GM08714 (cell line): ENCODE results near the gene COQ4.

Experiments
- H3K4me3 ChIP-seq: fragments of 200-500 bp; sonication (Bioruptor generic); 2 replicates; pipeline ENCODE4 v1.5.1; 2014; ENCODE audit warnings: mild to moderate bottlenecking, low read length, inconsistent platforms
- ZNF274 ChIP-seq: IDR thresholded peaks from 2 replicates; pipeline ENCODE4 v1.6.1; 2012; ENCODE audit warnings: mild to moderate bottlenecking, low read depth, low read length

Gene COQ4

DNA sequence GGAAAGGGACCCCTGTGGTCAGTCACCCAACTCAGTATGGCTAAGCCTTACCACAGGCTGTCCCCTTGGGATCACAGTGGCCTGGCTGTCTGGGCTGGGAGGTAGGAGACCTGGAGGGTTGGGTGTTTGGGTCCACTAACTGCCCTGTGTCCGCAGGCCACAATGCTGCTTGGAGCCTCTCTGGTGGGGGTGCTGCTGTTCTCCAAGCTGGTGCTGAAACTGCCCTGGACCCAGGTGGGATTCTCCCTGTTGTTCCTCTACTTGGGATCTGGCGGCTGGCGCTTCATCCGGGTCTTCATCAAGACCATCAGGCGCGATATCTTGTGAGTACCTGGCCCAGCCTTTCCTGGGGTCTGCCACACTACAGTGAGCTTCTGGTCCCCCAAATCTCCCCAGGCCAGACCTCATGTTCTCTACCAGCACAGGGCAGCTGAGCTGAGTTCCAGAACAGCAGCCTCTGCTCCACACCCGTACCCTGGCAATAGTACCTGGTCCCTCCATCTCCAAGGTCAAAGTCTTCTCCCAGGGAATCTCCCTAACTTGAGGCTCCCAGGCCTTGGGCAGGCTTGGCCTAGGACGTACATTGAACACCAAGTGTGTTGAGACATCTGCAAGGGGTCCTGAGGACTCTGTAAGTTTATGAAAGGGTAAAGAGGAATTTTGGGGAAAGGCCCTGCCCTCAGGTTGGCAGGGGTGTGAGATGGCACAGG is 20.5 kb downstream of the COQ4 start:
- no peak overlapping the region for H3K4me3 ChIP-seq
- TF ChIP-seq ZNF274: no peak

- no peak overlapping the region for H3K4me3 ChIP-seq
- TF ChIP-seq ZNF274: no peak
Measured at GRCh38 chr9:128343855-128344254, 21.2 kb downstream of the COQ4 start.

GRCh38 chr9:128344931-128345605 is 22.4 kb downstream of the COQ4 start:
- TF ChIP-seq ZNF274: no peak
- no peak overlapping the region for H3K4me3 ChIP-seq

DNA sequence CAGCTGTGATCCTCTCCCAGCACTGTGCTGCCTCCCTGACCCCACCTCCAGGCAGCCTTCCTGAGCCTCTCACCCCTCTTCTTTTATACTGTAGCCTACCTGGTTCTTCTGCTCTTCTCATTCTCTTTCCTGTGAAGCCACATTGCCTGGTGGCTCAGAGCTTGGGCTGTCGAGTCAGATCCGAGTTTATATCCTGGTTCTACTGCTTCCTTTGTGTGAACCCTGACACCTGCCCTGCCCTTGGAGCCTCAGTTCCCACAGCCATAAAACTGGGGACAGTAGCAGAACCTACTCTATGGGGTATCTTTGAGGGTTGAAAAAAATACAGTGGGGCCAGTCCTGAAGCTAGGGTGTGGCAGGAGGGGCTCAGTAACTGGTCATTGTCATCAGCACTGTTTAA is 26.5 kb downstream of the COQ4 start:
- H3K4me3 ChIP-seq: no peak overlapping the region
- no peak for TF ChIP-seq ZNF274

GRCh38 chr9:128349772-128350171 is 27.1 kb downstream of the COQ4 start:
- no peak for TF ChIP-seq ZNF274
- no peak overlapping the region for H3K4me3 ChIP-seq

DNA sequence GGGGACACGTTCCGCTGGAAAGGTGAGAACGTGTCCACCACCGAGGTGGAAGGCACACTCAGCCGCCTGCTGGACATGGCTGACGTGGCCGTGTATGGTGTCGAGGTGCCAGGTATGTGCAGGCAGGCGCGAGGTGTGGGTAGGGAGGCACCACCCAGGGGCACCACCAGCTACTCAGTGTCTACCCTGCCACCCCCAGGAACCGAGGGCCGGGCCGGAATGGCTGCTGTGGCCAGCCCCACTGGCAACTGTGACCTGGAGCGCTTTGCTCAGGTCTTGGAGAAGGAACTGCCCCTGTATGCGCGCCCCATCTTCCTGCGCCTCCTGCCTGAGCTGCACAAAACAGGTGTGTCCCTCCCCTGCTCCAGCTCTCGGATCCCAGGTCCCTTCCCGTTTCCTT is 32.8 kb downstream of the COQ4 start:
- no peak overlapping the region for H3K4me3 ChIP-seq
- TF ChIP-seq ZNF274: no peak

DNA sequence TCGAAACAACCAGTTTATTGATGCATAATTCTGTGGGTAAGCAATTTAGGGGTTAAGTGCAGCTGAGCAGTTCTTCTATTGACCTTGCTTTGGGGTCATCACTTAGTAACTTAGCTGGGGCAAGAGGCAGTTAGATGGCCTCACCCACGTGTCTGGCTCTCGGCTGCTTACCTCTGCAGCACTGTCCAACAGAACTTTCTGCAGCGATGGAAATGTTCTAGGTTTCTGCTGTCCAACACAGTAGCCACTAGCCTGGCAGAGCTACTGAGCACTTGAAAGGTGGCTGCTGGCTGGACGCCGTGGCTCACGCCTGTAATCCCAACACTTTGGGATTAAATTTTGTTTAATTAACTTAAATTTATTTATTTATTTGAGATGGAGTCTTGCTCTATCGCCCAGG is 35.5 kb downstream of the COQ4 start:
- no peak for TF ChIP-seq ZNF274

GRCh38 chr9:128358861-128359260 is 36.2 kb downstream of the COQ4 start:
- H3K4me3 ChIP-seq: no peak overlapping the region
- TF ChIP-seq ZNF274: no peak

More for the DNA sequence above, 35.5 kb downstream of the COQ4 start:
- H3K4me3 ChIP-seq: no peak overlapping the region

- no peak overlapping the region for H3K4me3 ChIP-seq
- no peak for TF ChIP-seq ZNF274
Measured at GRCh38 chr9:128360826-128361225, 38.2 kb downstream of the COQ4 start.

GRCh38 chr9:128361296-128361985 is 38.8 kb downstream of the COQ4 start:
- no peak overlapping the region for H3K4me3 ChIP-seq
- no peak for TF ChIP-seq ZNF274

- no peak overlapping the region for H3K4me3 ChIP-seq
- TF ChIP-seq ZNF274: no peak
Measured at GRCh38 chr9:128361986-128362646, 39.5 kb downstream of the COQ4 start.

- TF ChIP-seq ZNF274: no peak
- H3K4me3 ChIP-seq: no peak overlapping the region
Measured at GRCh38 chr9:128362774-128363173, 40.1 kb downstream of the COQ4 start.

- no peak for TF ChIP-seq ZNF274
Measured at GRCh38 chr9:128365525-128365924, 42.9 kb downstream of the COQ4 start.

DNA sequence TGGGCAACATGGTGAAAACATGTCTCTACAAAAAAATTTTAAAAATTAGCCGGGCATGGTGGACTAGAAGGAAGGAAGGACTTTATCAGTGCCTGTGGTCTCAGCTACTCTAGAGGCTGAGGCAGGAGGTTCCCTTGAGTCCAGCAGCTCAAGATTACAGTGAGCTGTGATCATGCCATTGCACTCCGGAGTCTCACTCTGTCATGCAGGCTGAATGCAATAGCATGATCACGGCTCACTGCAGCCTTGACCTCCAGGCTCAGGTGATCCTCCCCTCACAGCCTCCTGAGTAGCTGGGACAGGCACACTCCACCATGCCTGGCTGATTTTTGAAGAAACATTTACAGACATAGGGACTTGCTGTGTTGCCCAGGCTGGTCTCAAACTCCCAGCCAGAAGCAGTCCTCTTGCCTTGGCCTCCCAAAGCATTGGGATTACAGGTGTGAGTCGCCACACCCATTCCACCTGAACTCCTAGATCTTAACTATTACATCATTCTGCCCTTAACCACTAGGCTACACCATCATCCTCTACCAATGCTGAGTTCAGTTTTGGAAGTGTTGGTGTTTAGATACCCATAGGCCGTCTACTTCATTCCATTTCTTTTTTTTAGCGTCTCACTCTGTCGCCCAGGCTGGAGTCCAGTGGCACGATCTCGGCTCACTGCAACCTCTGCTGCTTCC is 46.5 kb downstream of the COQ4 start:
- TF ChIP-seq ZNF274: no peak
- no peak overlapping the region for H3K4me3 ChIP-seq

More at GRCh38 chr9:128365525-128365924, 42.9 kb downstream of the COQ4 start:
- H3K4me3 ChIP-seq: no peak overlapping the region
